MM.1S (cell line): Measurements from ENCODE around the gene TPST1.

Source experiments
- DNase-seq: peaks from one replicate; pipeline ENCODE4 v3.0.0-alpha.2; 2015
- H2AFZ ChIP-seq: fragments of 300-600 bp; sonication (generic); 2 replicates; pipeline ENCODE4 v1.6.0; 2016; ENCODE audit warnings: antibody characterized with exemption, low read length
- H3F3A ChIP-seq: fragments of 300-600 bp; sonication (generic); 2 replicates; pipeline ENCODE4 v1.6.1; 2016; ENCODE audit warnings: mild to moderate bottlenecking, antibody characterized with exemption, low read length, moderate library complexity, mixed read lengths; ENCODE audit not compliant: insufficient read depth
- H3K27ac ChIP-seq: fragments of 300-600 bp; sonication (generic); 2 replicates; pipeline ENCODE4 v1.5.1; 2016; ENCODE audit warnings: mild to moderate bottlenecking, low read length
- H3K27me3 ChIP-seq: fragments of 300-600 bp; sonication (generic); replicated peaks from 2 replicates; pipeline ENCODE4 v1.6.0; 2016; ENCODE audit warnings: low read length; ENCODE audit not compliant: insufficient read depth
- H3K36me3 ChIP-seq: fragments of 300-600 bp; sonication (generic); replicated peaks from 2 replicates; pipeline ENCODE4 v1.6.1; 2016; ENCODE audit warnings: mild to moderate bottlenecking, low read length, mixed read lengths; ENCODE audit not compliant: insufficient read depth
- H3K4me1 ChIP-seq: fragments of 300-600 bp; sonication (generic); 2 replicates; pipeline ENCODE4 v1.6.1; 2016; ENCODE audit warnings: low read length, mixed read lengths
- H3K4me2 ChIP-seq: fragments of 300-600 bp; sonication (generic); 2 replicates; pipeline ENCODE4 v1.6.0; 2016; ENCODE audit warnings: low read depth, low read length
- H3K4me3 ChIP-seq: fragments of 300-600 bp; sonication (generic); 2 replicates; pipeline ENCODE4 v1.5.1; 2016; ENCODE audit warnings: low read length, mixed read lengths
- H3K79me2 ChIP-seq: fragments of 300-600 bp; sonication (generic); 2 replicates; pipeline ENCODE4 v1.6.1; 2016; ENCODE audit warnings: mixed run types, low read length, mixed read lengths
- H3K9ac ChIP-seq: fragments of 300-600 bp; sonication (generic); 2 replicates; pipeline ENCODE4 v1.6.1; 2016; ENCODE audit warnings: low read length, mixed read lengths
- H3K9me2 ChIP-seq: fragments of 300-600 bp; sonication (generic); replicated peaks from 2 replicates; pipeline ENCODE4 v1.6.1; 2016; ENCODE audit warnings: mild to moderate bottlenecking, low read length, mixed read lengths; ENCODE audit not compliant: insufficient read depth
- H3K9me3 ChIP-seq: fragments of 300-600 bp; sonication (generic); replicated peaks from 2 replicates; pipeline ENCODE4 v1.6.1; 2016; ENCODE audit warnings: mild to moderate bottlenecking, low read length, mixed read lengths; ENCODE audit not compliant: insufficient read depth
- H4K20me1 ChIP-seq: fragments of 300-600 bp; sonication (generic); 2 replicates; pipeline ENCODE4 v1.6.1; 2016; ENCODE audit warnings: mild to moderate bottlenecking, low read length, moderate library complexity, mixed read lengths; ENCODE audit not compliant: insufficient read depth
- CTCF ChIP-seq: fragments of 300-600 bp; sonication (generic); IDR thresholded peaks from 2 replicates; pipeline ENCODE4 v1.5.1; 2016; ENCODE audit warnings: antibody characterized with exemption, low read length, mixed read lengths
- EZH2 ChIP-seq: fragments of 300-600 bp; sonication (generic); optimal IDR thresholded peaks from 2 replicates; pipeline ENCODE3; 2017; ENCODE audit warnings: low read depth, mild to moderate bottlenecking, antibody characterized with exemption, low read length, mixed read lengths
- EZH2phosphoT487 ChIP-seq: fragments of 300-600 bp; sonication (generic); IDR thresholded peaks from 2 replicates; pipeline ENCODE4 v1.6.1; 2018; ENCODE audit warnings: antibody characterized with exemption, low read length

The TPST1 gene

DNA sequence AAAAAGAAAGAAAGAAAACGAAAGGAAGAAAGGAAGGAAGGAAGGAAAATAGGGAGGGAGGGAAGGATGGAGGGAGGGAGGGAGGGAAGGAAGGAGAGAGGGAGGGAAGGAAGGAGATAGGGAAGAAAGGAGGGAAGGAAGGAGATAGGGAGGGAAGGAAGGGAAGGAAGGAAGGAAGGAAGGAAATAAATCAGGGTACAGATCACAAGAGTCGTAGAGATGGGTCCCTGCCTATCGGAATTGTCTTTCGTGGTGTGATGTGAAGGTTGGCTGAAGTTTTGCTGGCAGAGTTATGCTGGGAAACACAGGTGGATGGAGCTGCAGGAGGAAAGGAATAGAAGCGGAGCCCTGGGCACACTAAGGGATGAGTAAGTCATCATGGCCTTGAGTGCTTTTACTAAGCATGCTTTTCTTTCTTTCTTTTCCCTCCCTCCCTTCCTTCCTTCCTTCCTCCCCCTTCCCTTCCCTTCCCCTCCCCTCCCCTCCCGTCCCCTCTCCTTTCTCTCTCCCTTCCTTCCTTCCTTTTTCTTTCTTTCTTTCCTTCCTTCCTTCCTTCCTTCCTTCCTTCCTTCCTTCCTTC lies 11.9 kb upstream of the TPST1 start:
- Histone ChIP-seq H3K9ac (no peak overlapping the region), H3K27ac (no peak overlapping the region), H3K27me3 (no peaks in the 10 kb centered on the region), H2AFZ (no peak overlapping the region), H3K9me3 (no peaks in the 10 kb centered on the region), H3K79me2 (no peaks in the 10 kb centered on the region), H3K36me3 (no peaks in the 10 kb centered on the region), H4K20me1 (no peaks in the 10 kb centered on the region), H3K9me2 (no peaks in the 10 kb centered on the region), H3F3A (no peaks in the 10 kb centered on the region), H3K4me1 (no peaks in the 10 kb centered on the region), H3K4me3 (no peak overlapping the region), H3K4me2 (no peak overlapping the region)
- TF ChIP-seq EZH2 (no peak), EZH2phosphoT487 (no peak), CTCF (no peak)
- no peak for DNase-seq

- H3K9me3 ChIP-seq = no peaks in the 10 kb centered on the region
- no peaks in the 10 kb centered on the region for H3F3A ChIP-seq
- H3K36me3 ChIP-seq = no peaks in the 10 kb centered on the region
- H3K27me3 ChIP-seq = no peaks in the 10 kb centered on the region
- H3K9me2 ChIP-seq = no peaks in the 10 kb centered on the region
- no peaks in the 10 kb centered on the region for H4K20me1 ChIP-seq
- no peaks in the 10 kb centered on the region for H3K79me2 ChIP-seq
- H3K4me1 ChIP-seq = no peaks in the 10 kb centered on the region
- no peak for TF ChIP-seq EZH2
- no peak for TF ChIP-seq EZH2phosphoT487
- TF ChIP-seq CTCF = no peak
- no peak for DNase-seq
- H3K9ac ChIP-seq = no peak overlapping the region
- H2AFZ ChIP-seq = no peak overlapping the region
- no peak overlapping the region for H3K27ac ChIP-seq
- no peak overlapping the region for H3K4me3 ChIP-seq
- H3K4me2 ChIP-seq = no peak overlapping the region
These were observed 6.7 kb upstream of the TPST1 start for GRCh38 chr7:66198469-66198868.

- H3K36me3 ChIP-seq = no peaks in the 10 kb centered on the region
- H3K4me1 ChIP-seq = no peaks in the 10 kb centered on the region
- H3K27ac ChIP-seq = no peak overlapping the region
- TF ChIP-seq CTCF = no peak
- no peak for TF ChIP-seq EZH2
- no peak for TF ChIP-seq EZH2phosphoT487
- H3K79me2 ChIP-seq = no peaks in the 10 kb centered on the region
- no peaks in the 10 kb centered on the region for H3F3A ChIP-seq
- H3K9me3 ChIP-seq = no peaks in the 10 kb centered on the region
- no peak overlapping the region for H3K4me3 ChIP-seq
- H3K4me2 ChIP-seq = no peak overlapping the region
- H2AFZ ChIP-seq = no peak overlapping the region
- no peak overlapping the region for H3K9ac ChIP-seq
- H3K9me2 ChIP-seq = no peaks in the 10 kb centered on the region
- no peak for DNase-seq
- no peaks in the 10 kb centered on the region for H3K27me3 ChIP-seq
- no peaks in the 10 kb centered on the region for H4K20me1 ChIP-seq
These were observed 6.2 kb upstream of the TPST1 start for GRCh38 chr7:66198956-66199355.
